GM18502 (cell line): ENCODE data around the gene CD44.

ENCODE experiments used
- ATAC-seq: cut with Tn5 transposase; IDR thresholded peaks from one replicate; pipeline ENCODE4 v1.9.1; 2021; ENCODE audit warnings: mild to moderate bottlenecking; ENCODE audit not compliant: unreplicated experiment, poor library complexity

CD44 gene

GRCh38 chr11:35281169-35281688 lies 142.3 kb downstream of the CD44 start:
- no peak for ATAC-seq
